ENCODE measurements around the gene GGCT. TPM values are rescaled to one million over a fixed set of nuclear protein-coding genes. Genes with fewer than 3 reads are reported as not detected.

GGCT gene
- total RNA-seq, 1 donor from 2014 or later: 77.5 TPM

DNA sequence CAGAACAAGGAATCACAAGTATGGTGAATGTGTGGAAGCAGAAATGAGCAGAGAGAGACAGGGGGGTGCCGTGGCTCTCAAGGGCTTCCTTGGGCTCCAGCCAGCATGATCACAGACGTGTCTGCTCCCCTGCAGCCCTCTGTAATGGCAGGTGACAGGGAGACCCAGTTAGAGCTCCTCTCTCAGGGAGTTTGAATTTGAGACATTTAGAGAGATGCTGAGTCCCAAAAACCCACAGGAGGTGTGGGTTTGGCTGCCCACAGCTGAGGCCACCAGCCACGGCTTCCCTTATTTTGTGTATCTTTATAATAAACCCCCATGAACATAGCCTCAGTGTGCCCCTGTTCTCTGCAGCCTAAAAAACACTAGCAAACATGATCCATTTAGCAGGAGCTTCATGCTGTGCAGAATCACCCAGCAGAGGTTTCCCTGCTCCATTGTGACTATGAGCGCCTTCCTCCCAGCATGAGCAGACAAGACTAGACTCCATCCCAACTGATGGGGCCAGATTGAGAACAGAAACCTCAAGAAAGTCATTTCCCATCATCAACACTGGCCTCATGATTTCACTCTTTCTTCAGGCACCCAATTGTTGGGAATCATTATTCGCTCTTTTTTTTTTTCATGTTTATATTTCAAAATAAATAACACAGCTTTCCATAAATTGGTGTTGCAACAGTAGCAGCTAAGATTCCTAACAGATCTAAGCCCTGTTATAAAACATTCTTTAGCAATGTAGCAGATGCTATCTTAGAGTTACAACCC is 39.4 kb downstream of the GGCT start:
- TF ChIP-seq, protein P1, sequence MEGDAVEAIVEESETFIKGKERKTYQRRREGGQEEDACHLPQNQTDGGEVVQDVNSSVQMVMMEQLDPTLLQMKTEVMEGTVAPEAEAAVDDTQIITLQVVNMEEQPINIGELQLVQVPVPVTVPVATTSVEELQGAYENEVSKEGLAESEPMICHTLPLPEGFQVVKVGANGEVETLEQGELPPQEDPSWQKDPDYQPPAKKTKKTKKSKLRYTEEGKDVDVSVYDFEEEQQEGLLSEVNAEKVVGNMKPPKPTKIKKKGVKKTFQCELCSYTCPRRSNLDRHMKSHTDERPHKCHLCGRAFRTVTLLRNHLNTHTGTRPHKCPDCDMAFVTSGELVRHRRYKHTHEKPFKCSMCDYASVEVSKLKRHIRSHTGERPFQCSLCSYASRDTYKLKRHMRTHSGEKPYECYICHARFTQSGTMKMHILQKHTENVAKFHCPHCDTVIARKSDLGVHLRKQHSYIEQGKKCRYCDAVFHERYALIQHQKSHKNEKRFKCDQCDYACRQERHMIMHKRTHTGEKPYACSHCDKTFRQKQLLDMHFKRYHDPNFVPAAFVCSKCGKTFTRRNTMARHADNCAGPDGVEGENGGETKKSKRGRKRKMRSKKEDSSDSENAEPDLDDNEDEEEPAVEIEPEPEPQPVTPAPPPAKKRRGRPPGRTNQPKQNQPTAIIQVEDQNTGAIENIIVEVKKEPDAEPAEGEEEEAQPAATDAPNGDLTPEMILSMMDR (conservative IDR thresholded peaks at IDR 0.05): no peak
- Mint-ChIP-seq H3K4me1 (peaks cover 16% of the 10 kb centered on the region), H3K9me3 (no peaks in the 10 kb centered on the region), H3K27me3 (ENCODE audit: low read depth) (no peaks in the 10 kb centered on the region), H3K27ac (ENCODE audit: unreplicated experiment) (no peak overlapping the region), H3K4me3 (no peak overlapping the region), H3K36me3 (ENCODE audit: low read depth) (no peaks in the 10 kb centered on the region)
- DNase-seq (ENCODE audit: low read depth, low spot score): no peak

DNA sequence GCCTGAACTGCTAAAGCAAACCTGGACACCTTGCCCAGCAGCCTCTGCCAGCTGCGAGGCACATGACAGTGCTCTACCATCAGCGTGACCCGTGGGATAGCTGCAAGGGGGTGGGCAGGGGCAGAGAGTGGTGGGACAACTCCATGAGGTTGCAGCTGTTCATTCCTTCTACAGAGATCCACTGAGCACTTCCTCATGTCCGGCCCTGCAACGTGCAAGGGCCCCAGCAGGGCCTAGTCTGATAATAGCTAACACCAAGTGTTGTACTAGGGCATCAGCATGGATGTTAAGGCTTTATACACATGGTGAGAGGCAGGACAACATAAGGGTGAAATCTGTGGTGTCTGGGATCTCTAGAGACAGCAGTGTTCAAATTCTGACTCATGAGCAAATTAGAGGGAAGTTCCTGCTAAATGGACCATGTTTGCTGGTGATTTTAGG is 40.4 kb downstream of the GGCT start:
- DNase-seq (ENCODE audit: low read depth, low spot score): no peak
- no peaks in the 10 kb centered on the region for H3K9me3 Mint-ChIP-seq
- H3K4me1 Mint-ChIP-seq: peaks cover 14% of the 10 kb centered on the region
- TF ChIP-seq, protein P1 (conservative IDR thresholded peaks at IDR 0.05): no peak
- H3K27ac Mint-ChIP-seq (ENCODE audit: unreplicated experiment): peak overlapping the region; percentile 20
- no peaks in the 10 kb centered on the region for H3K27me3 Mint-ChIP-seq (ENCODE audit: low read depth)
- no peaks in the 10 kb centered on the region for H3K36me3 Mint-ChIP-seq (ENCODE audit: low read depth)
- no peak overlapping the region for H3K4me3 Mint-ChIP-seq

DNA sequence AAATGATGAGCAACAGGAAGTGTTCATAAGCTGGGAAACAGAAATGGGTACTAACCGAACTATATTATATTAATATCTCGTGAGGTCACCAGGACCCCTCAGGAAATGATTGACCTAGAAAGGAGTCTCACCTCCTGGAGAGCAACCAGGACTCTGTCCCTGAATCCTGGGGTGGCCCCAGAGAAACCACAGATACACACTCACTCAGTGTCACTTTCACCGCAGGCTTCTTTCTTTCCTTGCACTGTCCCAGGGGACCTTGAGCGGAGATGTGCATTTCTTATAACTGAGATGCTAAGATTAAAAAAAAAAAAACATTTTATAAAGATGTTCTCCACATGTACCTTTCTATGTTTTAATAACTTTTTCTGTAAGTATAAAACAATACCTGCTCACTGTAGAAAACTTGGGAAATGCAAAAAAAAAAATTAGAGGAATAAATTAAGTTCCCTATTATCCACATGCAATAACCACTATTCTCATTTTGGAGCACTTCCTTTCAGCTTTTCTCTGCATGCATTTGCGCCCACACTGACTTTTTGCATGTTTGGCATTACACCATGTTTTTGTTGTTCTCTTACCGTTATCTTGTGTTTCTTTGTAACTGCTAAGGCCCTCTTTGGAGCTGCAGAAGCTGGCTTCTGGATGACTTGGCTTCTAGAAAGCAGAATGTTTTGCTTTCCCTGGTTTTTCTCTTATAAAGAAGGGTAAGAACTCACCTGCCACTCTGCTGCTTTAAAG is 41.1 kb downstream of the GGCT start:
- TF ChIP-seq, protein P1 (conservative IDR thresholded peaks at IDR 0.05): no peak
- Mint-ChIP-seq H3K27ac (ENCODE audit: unreplicated experiment) (no peak overlapping the region), H3K9me3 (no peaks in the 10 kb centered on the region), H3K4me3 (no peak overlapping the region), H3K36me3 (ENCODE audit: low read depth) (no peaks in the 10 kb centered on the region), H3K27me3 (ENCODE audit: low read depth) (no peaks in the 10 kb centered on the region), H3K4me1 (peaks cover 9% of the 10 kb centered on the region)
- DNase-seq (ENCODE audit: low read depth, low spot score): no peak

DNA sequence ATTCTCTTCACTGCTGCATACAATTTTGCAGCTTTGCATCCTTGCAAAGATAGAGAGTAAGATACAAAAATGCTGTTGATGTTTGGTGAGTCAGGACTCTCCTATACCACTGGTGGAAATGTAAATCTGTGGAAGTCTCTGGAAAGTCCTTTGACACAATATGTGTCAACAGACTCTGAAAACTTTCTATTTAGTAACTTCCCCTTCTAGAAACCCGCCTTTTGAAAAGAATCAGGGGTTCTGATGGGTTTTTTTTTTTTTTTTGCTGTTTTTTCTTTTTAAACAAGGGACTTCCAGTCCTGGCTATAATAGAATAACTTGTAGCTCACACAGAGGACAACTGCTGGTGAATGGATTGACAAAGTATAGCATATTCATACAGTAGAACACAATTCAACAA is 42.5 kb downstream of the GGCT start:
- Mint-ChIP-seq H3K36me3 (ENCODE audit: low read depth) (no peaks in the 10 kb centered on the region), H3K27ac (ENCODE audit: unreplicated experiment) (no peak overlapping the region), H3K27me3 (ENCODE audit: low read depth) (no peaks in the 10 kb centered on the region), H3K4me3 (no peak overlapping the region), H3K4me1 (peaks cover 14% of the 10 kb centered on the region), H3K9me3 (no peaks in the 10 kb centered on the region)
- TF ChIP-seq, protein P1 (conservative IDR thresholded peaks at IDR 0.05): no peak
- no peak for DNase-seq (ENCODE audit: low read depth, low spot score)

DNA sequence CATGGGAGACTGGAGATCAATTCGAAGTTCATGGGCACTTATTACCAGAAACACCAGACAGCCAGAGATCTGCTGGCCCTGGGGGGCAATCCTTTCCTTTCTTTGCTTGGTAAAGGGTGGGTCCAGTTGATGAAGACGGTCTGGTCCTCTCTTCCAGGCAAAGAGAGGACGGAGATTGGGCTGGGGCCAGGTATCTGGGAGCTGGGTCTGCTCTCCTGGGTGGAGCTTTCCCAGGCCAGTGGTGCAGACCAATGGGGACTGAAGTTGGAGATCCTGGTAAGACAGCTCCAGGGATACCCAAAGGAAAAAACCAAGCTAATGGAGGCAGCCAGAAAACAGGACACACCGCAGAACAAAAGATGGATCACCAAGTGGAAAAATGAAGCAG is 44.4 kb downstream of the GGCT start:
- Mint-ChIP-seq H3K27ac (ENCODE audit: unreplicated experiment) (no peak overlapping the region), H3K36me3 (ENCODE audit: low read depth) (no peaks in the 10 kb centered on the region), H3K4me1 (peaks cover 14% of the 10 kb centered on the region), H3K27me3 (ENCODE audit: low read depth) (no peaks in the 10 kb centered on the region), H3K9me3 (no peaks in the 10 kb centered on the region), H3K4me3 (no peak overlapping the region)
- TF ChIP-seq, protein P1 (conservative IDR thresholded peaks at IDR 0.05): no peak
- no peak for DNase-seq (ENCODE audit: low read depth, low spot score)

Data from neural crest cell (in vitro differentiated cells).